PC-9 (cell line): ENCODE measurements around the gene APOB.

Experiments used
- EZH2 ChIP-seq: fragments of 200-600 bp; sonication (generic); IDR thresholded peaks from 2 replicates; pipeline ENCODE4 v1.8.0; 2017; ENCODE audit warnings: antibody characterized with exemption, low read depth
- TF ChIP-seq, protein P1 (sequence below): fragments of 200-600 bp; sonication (generic); conservative IDR thresholded peaks from 2 replicates; pipeline ENCODE4 v1.6.1; 2017; ENCODE audit warnings: mixed run types, antibody characterized with exemption, mild to moderate bottlenecking, moderate library complexity

DNA sequence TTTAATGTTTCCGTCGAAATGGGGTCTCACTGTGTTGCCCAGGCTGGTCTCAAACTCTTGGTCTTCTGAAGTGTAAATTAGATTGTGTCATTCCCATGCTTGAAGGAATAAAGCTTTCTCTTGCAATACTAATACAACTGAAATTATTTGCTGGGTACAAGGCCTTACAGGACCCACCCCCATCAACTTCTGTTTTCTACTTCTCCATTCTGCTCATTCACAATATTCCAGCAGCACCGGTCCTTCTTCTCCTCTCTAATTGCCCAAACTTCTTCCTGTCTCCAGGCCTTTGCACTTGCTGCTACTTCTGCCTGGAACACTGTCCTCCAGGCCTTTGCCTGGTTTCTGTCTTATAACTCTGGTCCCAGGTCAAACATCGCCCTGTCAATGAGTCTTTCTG is 73.8 kb downstream of the APOB start:
- TF ChIP-seq, protein P1, sequence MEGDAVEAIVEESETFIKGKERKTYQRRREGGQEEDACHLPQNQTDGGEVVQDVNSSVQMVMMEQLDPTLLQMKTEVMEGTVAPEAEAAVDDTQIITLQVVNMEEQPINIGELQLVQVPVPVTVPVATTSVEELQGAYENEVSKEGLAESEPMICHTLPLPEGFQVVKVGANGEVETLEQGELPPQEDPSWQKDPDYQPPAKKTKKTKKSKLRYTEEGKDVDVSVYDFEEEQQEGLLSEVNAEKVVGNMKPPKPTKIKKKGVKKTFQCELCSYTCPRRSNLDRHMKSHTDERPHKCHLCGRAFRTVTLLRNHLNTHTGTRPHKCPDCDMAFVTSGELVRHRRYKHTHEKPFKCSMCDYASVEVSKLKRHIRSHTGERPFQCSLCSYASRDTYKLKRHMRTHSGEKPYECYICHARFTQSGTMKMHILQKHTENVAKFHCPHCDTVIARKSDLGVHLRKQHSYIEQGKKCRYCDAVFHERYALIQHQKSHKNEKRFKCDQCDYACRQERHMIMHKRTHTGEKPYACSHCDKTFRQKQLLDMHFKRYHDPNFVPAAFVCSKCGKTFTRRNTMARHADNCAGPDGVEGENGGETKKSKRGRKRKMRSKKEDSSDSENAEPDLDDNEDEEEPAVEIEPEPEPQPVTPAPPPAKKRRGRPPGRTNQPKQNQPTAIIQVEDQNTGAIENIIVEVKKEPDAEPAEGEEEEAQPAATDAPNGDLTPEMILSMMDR: no peak
- no peak for TF ChIP-seq EZH2
